ENCODE results near the gene SYT10. TPM values are rescaled to one million over a fixed set of nuclear protein-coding genes. Genes with fewer than 3 reads are reported as not detected.

SYT10 gene
- total RNA-seq, 6 experiments from 2014 or later, result 0.04 to 0.95 (median 0.18) TPM

DNA sequence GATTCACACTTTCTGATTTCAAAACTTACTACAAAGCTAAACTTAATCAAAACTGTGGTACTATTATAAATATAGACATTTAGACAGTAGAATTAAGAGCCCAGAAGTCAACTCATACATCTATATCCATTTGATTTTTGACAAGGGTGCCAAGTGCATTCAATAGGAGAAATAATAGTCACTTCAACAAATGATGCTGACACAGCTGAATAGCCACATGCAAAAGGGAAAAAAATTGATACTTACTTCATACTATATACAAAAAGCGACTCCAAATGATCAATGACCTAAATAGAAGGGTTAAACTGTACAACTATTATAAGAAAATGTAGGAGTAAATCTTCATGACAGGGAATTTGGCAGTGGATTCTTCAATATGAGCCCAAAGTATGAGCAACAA, 40.7 kb upstream of the SYT10 start:
- Histone ChIP-seq H3K4me1 (no peaks in the 10 kb centered on the region), H3K27ac (no peak overlapping the region), H3K27me3 (no peaks in the 10 kb centered on the region), H3K36me3 (no peaks in the 10 kb centered on the region), H3K9me3 (no peaks in the 10 kb centered on the region), H3K4me3 (no peak overlapping the region)
- TF ChIP-seq, protein P1, sequence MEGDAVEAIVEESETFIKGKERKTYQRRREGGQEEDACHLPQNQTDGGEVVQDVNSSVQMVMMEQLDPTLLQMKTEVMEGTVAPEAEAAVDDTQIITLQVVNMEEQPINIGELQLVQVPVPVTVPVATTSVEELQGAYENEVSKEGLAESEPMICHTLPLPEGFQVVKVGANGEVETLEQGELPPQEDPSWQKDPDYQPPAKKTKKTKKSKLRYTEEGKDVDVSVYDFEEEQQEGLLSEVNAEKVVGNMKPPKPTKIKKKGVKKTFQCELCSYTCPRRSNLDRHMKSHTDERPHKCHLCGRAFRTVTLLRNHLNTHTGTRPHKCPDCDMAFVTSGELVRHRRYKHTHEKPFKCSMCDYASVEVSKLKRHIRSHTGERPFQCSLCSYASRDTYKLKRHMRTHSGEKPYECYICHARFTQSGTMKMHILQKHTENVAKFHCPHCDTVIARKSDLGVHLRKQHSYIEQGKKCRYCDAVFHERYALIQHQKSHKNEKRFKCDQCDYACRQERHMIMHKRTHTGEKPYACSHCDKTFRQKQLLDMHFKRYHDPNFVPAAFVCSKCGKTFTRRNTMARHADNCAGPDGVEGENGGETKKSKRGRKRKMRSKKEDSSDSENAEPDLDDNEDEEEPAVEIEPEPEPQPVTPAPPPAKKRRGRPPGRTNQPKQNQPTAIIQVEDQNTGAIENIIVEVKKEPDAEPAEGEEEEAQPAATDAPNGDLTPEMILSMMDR (IDR thresholded peaks at IDR 0.05), result no peak
- TF ChIP-seq POLR2A (IDR thresholded peaks at IDR 0.05), result no peak
- intact Hi-C loops (cut with DNase I), result no loop called here
- no peak for ATAC-seq
- no peak for DNase-seq
- 38% methylated on average over 1 of the region's 1 CpG for WGBS (ENCODE audit: insufficient coverage, low coverage, low lambda C conversion rate, missing lambda C conversion rate)

DNA sequence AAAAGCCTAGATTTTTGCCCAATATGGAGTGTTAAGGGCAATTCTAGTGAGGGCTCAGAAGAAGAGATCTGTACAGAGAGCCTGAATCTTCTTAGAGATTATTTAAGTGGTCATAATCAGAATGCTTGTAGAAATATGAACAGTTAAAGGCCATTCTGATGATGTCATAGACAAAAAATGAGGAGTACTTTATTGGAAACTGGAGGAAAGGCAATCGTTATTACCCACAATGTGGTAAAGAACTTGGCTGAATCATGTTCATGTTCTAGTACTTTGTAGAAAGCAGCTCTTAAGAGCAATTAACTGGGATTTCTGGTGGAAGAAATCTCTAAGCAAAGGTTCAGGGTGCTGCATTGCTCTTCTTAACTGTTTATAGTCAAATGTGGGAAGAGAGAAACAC, 36.4 kb upstream of the SYT10 start:
- Histone ChIP-seq H3K4me1 (no peaks in the 10 kb centered on the region), H3K9me3 (no peaks in the 10 kb centered on the region), H3K36me3 (no peaks in the 10 kb centered on the region), H3K27me3 (no peaks in the 10 kb centered on the region), H3K27ac (no peak overlapping the region), H3K4me3 (no peak overlapping the region)
- DNase-seq, result no peak
- 20% methylated on average over 1 of the region's 1 CpG for WGBS (ENCODE audit: insufficient coverage, low coverage, low lambda C conversion rate, missing lambda C conversion rate)
- TF ChIP-seq, protein P1 (IDR thresholded peaks at IDR 0.05), result no peak
- no peak for TF ChIP-seq POLR2A (IDR thresholded peaks at IDR 0.05)
- intact Hi-C loops (cut with DNase I), result no loop called here
- no peak for ATAC-seq

DNA sequence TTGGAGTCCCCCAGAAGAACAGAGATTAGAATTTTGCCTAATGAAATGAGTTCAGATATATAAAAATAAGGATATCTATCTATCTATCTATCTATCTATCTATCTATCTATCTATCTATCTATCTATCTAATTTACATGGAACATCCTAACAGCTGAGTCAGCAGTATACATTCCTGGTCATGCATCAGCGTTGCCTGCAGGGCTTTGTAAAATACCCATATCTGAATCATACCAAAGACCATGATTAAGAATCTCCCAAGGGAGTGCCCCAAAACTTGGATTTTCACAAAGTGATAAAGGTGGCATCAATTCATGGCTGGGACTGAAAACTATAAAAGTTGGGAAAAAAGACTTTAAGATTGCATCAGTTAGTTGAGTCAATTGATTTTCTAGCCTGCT, 32.7 kb upstream of the SYT10 start:
- intact Hi-C loops (cut with DNase I), result no loop called here
- Histone ChIP-seq H3K36me3 (no peaks in the 10 kb centered on the region), H3K27ac (no peak overlapping the region), H3K4me3 (no peak overlapping the region), H3K4me1 (no peaks in the 10 kb centered on the region), H3K27me3 (no peaks in the 10 kb centered on the region), H3K9me3 (no peaks in the 10 kb centered on the region)
- WGBS (ENCODE audit: insufficient coverage, low coverage, low lambda C conversion rate, missing lambda C conversion rate), result 38% methylated on average over 1 of the region's 1 CpG
- ATAC-seq (no peak), DNase-seq (no peak)
- TF ChIP-seq, protein P1 (IDR thresholded peaks at IDR 0.05), result no peak
- no peak for TF ChIP-seq POLR2A (IDR thresholded peaks at IDR 0.05)

DNA sequence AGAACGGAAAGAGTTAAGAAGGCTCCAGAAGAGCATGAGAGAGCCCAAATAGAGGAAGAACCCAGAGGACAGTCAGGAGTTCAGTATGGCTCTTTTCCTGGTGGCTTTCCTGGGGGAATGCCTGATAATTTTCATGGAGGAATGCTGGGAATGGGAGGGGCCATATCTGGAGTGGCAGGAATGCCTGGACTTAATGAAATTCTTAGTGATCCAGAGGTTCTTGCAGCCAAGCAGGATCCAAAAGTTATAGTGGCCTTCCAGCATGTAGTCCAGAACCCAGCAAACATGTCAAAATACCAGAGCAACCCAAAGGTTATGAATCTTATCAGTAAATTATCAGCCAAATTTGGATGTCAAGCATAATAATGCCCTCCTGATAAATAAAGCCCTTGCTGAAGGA, 15.5 kb upstream of the SYT10 start:
- H3K4me1 ChIP-seq, result peaks cover 0 to 2% (median 0%) of the 10 kb centered on the region in 4 donors
- no peak for TF ChIP-seq POLR2A (IDR thresholded peaks at IDR 0.05)
- TF ChIP-seq, protein P1 (IDR thresholded peaks at IDR 0.05), result no peak
- H3K36me3 ChIP-seq, result no peaks in the 10 kb centered on the region
- intact Hi-C loops (cut with DNase I), result no loop called here
- DNase-seq (no peak), ATAC-seq (no peak)
- H3K27ac ChIP-seq, result no peak overlapping the region
- H3K4me3 ChIP-seq, result no peak overlapping the region
- H3K9me3 ChIP-seq, result no peaks in the 10 kb centered on the region
- H3K27me3 ChIP-seq, result no peaks in the 10 kb centered on the region
- 86% methylated on average over 1 of the region's 1 CpG for WGBS (ENCODE audit: insufficient coverage, low coverage, low lambda C conversion rate, missing lambda C conversion rate)

DNA sequence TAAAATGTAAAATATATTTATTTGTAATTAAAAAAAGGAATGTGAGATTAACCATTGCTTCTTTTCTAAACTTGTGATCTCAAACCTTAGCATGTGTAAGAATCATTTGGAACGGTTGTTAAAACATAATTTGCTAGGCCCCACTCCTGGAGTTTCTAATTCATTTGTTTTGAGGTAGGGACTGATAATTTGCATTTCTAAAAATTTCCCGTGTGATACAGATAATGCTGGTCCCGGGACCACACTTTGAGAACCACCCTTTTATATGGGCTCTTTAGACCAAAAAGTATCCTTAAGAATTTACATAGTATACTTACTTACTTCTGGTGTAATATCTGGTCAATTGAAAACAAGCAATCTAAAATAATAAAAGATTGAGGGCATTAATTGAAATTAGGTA, 10.9 kb upstream of the SYT10 start:
- TF ChIP-seq, protein P1 (IDR thresholded peaks at IDR 0.05), result no peak
- TF ChIP-seq POLR2A (IDR thresholded peaks at IDR 0.05), result no peak
- no peaks in the 10 kb centered on the region for H3K4me1 ChIP-seq
- no peaks in the 10 kb centered on the region for H3K27me3 ChIP-seq
- H3K4me3 ChIP-seq, result no peak overlapping the region
- ATAC-seq (no peak), DNase-seq (no peak)
- no peaks in the 10 kb centered on the region for H3K9me3 ChIP-seq
- intact Hi-C loops (cut with DNase I), result no loop called here
- no peak overlapping the region for H3K27ac ChIP-seq
- 65% methylated on average over 3 of the region's 3 CpGs for WGBS (ENCODE audit: insufficient coverage, low coverage, low lambda C conversion rate, missing lambda C conversion rate)
- no peaks in the 10 kb centered on the region for H3K36me3 ChIP-seq
